ENCODE results near the gene FAM107B. TPM values are rescaled to one million over a fixed set of nuclear protein-coding genes. Genes with fewer than 3 reads are reported as not detected.

FAM107B gene
- total and polyA plus RNA-seq, 2 of the 4 experiments (the other 2 are of a cell fraction) = 26.4 to 27.1 TPM

DNA sequence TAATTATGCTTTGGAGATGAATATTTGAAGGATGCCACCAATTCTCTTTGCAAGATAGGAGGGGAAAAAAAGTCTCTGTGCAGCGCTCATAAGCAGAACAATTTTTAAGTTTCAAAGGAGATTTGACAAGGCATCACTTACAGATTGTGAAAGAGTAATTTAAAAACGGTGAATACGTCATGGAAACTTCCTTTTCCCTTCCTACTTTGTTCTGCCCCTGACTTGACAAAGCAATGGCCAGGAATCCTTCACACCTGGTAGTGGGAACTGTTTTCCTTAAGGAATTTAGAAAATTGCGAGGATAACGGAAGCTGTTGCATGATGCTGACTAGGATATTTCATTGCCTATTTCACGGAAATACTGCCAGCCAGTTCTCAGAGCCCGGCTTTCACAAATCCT is 16.7 kb downstream of the FAM107B start:
- BruUV-seq (replicated peaks) = no TSS peak
- 60% methylated on average over 1 of the region's 7 CpGs; no CpG with 5 or more reads in 1 of the 2 experiments for WGBS, 2 experiments (ENCODE audit: extremely low coverage in 2 of 2, insufficient read length in 1 of 2)
- no peaks in the 10 kb centered on the region for H3K4me1 ChIP-seq (ENCODE audit: control insufficient read depth, insufficient read depth, low read length)
- no peak overlapping the region for H4K91ac ChIP-seq (ENCODE audit: insufficient read depth, low read depth, low read length)
- no peaks in the 10 kb centered on the region for H3K27me3 ChIP-seq (ENCODE audit: control insufficient read depth, insufficient read depth, low read length)
- dilution Hi-C loops (cut with HindIII; ENCODE audit: low sequenced_read_pairs, unreplicated experiment) = no loop called here
- no peak overlapping the region for H2AK9ac ChIP-seq (replicated peaks; ENCODE audit: low read depth, low read length, poor library complexity)
- no peak overlapping the region for H4K8ac ChIP-seq (ENCODE audit: low read depth in 2 of 2, low read length in 2 of 2)
- ChIA-PET POLR2A (ENCODE audit: unreplicated experiment) (no interaction called here), CTCF (interaction anchor here (0.8 kb wide), 1 partner anchor 8 kb away, joined by 3 read pairs; no protein-coding TSS in a partner anchor)
- H3K4me2 ChIP-seq (ENCODE audit: low read depth, low read length) = no peak overlapping the region
- no peak overlapping the region for H4K5ac ChIP-seq (ENCODE audit: low read depth, low read length)
- H3K36me3 ChIP-seq (ENCODE audit: control insufficient read depth, insufficient read depth, low read length) = no peaks in the 10 kb centered on the region
- no peak overlapping the region for H2BK5ac ChIP-seq (ENCODE audit: low read depth, low read length, poor library complexity, severe bottlenecking)
- no peak for DNase-seq
- H2BK15ac ChIP-seq (ENCODE audit: low read depth, low read length) = no peak overlapping the region
- H2AK5ac ChIP-seq (ENCODE audit: low read depth, low read length) = no peak overlapping the region
- H3K9me1 ChIP-seq (ENCODE audit: insufficient read depth, low read length) = no peaks in the 10 kb centered on the region
- no peaks in the 10 kb centered on the region for H4K20me1 ChIP-seq (ENCODE audit: insufficient read depth, low read length)
- H3K4me3 ChIP-seq (ENCODE audit: insufficient read depth, low read depth, low read length) = no peak overlapping the region
- H3K27ac ChIP-seq (ENCODE audit: insufficient read depth, low read length) = no peak overlapping the region
- no peak overlapping the region for H2BK120ac ChIP-seq (ENCODE audit: low read depth, low read length)
- intact Hi-C loops (cut with micrococcal nuclease) = no loop called here
- no peak overlapping the region for H3K9ac ChIP-seq (ENCODE audit: low read depth, low read length)
- H3K4ac ChIP-seq (ENCODE audit: low read depth, low read length) = no peak overlapping the region
- no peaks in the 10 kb centered on the region for H3K79me1 ChIP-seq (ENCODE audit: low read depth in 1 of 2, low read length in 2 of 2)
- in situ Hi-C loops (cut with MboI; ENCODE audit: low sequenced_read_pairs) = no loop called here
- H3K14ac ChIP-seq (replicated peaks; ENCODE audit: low read depth, low read length) = no peak overlapping the region
- H3K9me3 ChIP-seq (ENCODE audit: control insufficient read depth, insufficient read depth, low read length) = peaks cover 3% of the 10 kb centered on the region
- H3K18ac ChIP-seq (ENCODE audit: low read depth, low read length) = no peak overlapping the region
- ATAC-seq (ENCODE audit: low read depth) = no peak
- H2BK20ac ChIP-seq (ENCODE audit: low read depth, low read length) = no peak overlapping the region
- H3K56ac ChIP-seq (ENCODE audit: extremely low read depth, insufficient read depth, low read length) = no peak overlapping the region
- H2AFZ ChIP-seq (replicated peaks; ENCODE audit: low read length, poor library complexity) = no peak overlapping the region
- no peak for TF ChIP-seq RFX5 (IDR thresholded peaks at IDR 0.05; ENCODE audit: low read depth, low read length)
- no peak for TF ChIP-seq SMC3 (IDR thresholded peaks at IDR 0.05; ENCODE audit: low read depth, low read length)
- TF ChIP-seq, protein P1, sequence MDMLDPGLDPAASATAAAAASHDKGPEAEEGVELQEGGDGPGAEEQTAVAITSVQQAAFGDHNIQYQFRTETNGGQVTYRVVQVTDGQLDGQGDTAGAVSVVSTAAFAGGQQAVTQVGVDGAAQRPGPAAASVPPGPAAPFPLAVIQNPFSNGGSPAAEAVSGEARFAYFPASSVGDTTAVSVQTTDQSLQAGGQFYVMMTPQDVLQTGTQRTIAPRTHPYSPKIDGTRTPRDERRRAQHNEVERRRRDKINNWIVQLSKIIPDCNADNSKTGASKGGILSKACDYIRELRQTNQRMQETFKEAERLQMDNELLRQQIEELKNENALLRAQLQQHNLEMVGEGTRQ (IDR thresholded peaks at IDR 0.05; ENCODE audit: low read depth, low read length) = no peak
- TF ChIP-seq POLR2A (IDR thresholded peaks at IDR 0.05; ENCODE audit: low read depth, low read length) = no peak
- TF ChIP-seq NFE2L2 (IDR thresholded peaks at IDR 0.05; ENCODE audit: low read depth, low read length) = no peak
- no peak for TF ChIP-seq MAFK (IDR thresholded peaks at IDR 0.05; ENCODE audit: low read depth, low read length)
- no peak for TF ChIP-seq BHLHE40 (IDR thresholded peaks at IDR 0.05; ENCODE audit: low read depth, low read length)
- TF ChIP-seq, protein P2, sequence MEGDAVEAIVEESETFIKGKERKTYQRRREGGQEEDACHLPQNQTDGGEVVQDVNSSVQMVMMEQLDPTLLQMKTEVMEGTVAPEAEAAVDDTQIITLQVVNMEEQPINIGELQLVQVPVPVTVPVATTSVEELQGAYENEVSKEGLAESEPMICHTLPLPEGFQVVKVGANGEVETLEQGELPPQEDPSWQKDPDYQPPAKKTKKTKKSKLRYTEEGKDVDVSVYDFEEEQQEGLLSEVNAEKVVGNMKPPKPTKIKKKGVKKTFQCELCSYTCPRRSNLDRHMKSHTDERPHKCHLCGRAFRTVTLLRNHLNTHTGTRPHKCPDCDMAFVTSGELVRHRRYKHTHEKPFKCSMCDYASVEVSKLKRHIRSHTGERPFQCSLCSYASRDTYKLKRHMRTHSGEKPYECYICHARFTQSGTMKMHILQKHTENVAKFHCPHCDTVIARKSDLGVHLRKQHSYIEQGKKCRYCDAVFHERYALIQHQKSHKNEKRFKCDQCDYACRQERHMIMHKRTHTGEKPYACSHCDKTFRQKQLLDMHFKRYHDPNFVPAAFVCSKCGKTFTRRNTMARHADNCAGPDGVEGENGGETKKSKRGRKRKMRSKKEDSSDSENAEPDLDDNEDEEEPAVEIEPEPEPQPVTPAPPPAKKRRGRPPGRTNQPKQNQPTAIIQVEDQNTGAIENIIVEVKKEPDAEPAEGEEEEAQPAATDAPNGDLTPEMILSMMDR (conservative IDR thresholded peaks at IDR 0.05; ENCODE audit: low read depth, low read length) = no peak
- TF ChIP-seq CEBPB (IDR thresholded peaks at IDR 0.05; ENCODE audit: low read depth, low read length) = no peak
- H3K23ac ChIP-seq (ENCODE audit: low read depth, low read length) = no peak overlapping the region

All from IMR-90 (cell line).